GM15510 (cell line): Measurements from ENCODE around the gene CRIP2.

Source experiments
- POLR2A ChIP-seq: IDR thresholded peaks from 3 replicates; pipeline ENCODE4 v1.6.1; 2011; ENCODE audit warnings: borderline replicate concordance; ENCODE audit not compliant: insufficient read length; ENCODE audit errors: extremely low read depth

The CRIP2 gene

DNA sequence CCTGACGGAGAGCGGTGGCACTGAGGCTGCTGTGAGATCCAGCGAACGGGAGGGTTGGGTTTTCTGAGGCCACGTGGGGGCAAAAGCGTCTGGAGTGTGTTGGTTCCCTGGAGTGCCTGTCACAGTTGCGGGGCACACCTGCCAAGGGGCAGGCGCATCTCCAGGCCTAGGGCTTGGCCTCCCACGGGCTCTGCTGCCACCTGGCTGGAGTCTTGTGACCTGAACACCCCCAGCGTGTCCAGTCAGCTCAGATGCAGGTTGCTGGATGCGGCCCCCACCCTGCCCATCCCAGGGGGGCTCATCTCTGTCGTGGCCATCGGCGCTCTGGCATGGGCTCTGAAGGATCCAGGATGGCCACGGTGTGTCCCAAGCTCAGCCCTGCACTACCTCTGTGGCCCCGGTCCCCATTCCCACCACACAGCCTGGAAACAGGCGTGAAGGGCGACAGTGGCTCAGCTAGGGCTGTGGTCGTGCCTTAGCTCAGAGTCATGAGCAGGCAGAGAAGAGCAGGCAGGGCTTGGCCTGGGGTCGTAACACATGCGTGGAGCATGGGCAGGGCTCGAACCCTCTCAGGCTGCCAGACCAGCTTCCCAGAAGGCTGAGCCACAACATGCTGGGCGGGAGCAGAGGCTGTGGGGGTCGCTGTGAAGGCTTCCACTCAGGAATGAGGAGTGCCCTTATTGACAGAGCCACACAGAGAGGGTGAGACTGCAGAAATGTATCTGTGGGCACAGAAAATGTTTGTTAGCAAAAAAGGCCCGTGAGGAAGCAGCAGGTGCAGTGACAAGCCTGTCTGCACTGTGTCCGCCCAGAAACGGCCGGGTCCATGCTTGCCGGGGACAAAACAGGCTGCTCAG is 23.5 kb upstream of the CRIP2 start:
- TF ChIP-seq POLR2A: no peak

- TF ChIP-seq POLR2A: no peak
Observed at GRCh38 chr14:105452963-105453362, 21.7 kb upstream of the CRIP2 start.

DNA sequence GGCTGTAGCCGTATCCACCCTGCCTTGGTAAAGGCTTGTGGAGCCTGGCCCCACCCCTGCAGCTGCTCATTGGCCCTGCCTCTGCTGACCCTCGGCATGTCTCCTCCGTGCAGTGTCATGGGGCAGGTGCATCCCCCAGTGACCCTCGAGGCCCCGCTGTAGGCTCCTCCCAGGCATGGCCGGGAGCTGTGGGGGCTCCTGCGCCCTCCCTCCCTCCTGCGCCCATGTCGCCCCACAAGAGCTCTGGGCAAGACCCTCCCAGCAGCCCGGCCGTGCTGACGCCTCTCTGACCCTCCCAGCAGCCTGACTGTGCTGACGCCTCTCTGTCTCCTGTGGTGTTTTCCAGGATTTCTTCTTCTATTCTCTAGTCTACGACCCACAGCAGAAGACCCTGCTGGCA is 20.8 kb upstream of the CRIP2 start:
- TF ChIP-seq POLR2A: no peak

- no peak for TF ChIP-seq POLR2A
Observed at GRCh38 chr14:105455086-105455640, 19.5 kb upstream of the CRIP2 start.

GRCh38 chr14:105455766-105456660 is 18.6 kb upstream of the CRIP2 start:
- TF ChIP-seq POLR2A: no peak

DNA sequence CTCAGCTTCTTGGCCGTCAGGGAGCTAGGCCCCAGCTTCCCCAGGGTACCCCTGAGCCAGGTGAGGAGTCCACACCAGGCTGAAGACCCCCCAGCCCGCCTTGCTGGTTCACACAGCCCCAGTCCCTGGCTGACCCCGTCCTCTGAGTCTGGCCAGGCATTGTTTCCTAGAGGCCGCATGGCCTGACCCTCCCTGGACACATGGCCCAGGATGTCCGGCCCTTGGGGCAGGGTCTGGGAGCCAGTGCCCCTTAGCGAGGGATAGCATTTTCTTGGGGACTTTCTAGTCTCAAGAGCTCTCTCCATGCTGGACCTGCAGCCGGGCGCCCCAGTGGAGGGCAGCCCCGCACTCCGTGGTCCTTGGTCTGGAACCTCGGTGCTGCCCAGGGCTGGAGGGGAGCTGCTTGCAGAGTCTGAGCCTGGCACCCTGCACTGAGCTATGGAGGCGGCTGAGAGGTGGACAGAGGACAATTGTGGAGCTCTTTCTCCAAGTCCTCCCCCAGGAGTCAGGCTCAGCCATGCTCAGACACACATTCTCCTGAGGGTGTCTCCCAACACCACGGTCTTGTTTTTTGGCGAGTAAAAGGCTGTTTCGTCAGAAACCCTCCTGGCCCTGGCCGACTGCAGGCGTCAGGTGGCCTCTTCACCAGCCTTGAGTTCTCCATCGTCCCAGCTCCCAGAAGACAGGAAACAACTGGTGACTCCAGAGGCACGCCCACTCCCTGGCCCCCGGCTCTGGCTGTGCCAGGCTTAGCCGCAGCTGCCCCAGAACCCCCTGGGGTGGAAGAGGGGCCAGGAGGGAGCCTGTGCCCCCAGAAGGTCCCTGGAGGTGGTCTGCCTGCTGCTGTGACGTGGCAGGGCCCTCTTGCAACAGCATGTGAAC is 17.6 kb upstream of the CRIP2 start:
- TF ChIP-seq POLR2A: no peak

DNA sequence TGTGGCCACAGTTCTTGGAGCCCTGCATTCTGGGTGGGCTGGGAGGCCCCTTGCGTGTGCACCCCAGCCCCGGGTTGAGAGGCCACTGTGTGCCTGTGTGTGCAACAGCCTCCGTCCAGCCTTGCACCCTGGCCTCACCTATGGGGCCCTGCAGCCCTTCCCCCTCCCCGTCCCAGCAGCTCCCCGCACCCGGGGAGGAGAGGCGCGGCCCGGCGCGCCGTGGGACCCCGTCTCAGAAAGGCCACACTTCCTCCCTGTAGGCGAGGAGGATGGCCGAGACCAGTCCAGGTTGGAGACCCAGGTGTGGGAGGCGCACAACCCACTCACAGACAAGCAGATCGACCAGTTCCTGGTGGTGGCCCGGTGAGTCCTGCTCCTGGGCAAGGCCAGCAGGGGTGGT is 16.6 kb upstream of the CRIP2 start:
- TF ChIP-seq POLR2A: no peak

DNA sequence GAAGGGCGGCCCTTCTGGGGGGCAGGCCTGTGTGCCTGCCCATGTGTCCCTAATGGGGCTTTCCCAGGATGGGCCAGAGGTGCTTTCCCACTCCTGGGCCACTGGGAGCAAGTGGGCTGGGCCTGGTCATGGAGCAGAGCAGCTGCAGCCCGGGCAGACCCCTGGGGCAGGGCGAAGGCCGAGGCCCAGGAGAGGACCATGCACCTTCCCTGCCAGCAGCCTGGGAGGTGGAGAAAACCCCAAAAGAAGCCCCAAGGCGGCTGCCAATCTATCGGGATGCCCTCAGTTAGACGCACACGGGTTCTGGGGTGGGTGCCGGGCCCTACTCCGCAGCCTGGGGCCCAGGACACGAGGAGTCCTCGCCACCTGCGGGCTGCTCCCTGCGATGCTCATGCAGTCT is 16.1 kb upstream of the CRIP2 start:
- no peak for TF ChIP-seq POLR2A

DNA sequence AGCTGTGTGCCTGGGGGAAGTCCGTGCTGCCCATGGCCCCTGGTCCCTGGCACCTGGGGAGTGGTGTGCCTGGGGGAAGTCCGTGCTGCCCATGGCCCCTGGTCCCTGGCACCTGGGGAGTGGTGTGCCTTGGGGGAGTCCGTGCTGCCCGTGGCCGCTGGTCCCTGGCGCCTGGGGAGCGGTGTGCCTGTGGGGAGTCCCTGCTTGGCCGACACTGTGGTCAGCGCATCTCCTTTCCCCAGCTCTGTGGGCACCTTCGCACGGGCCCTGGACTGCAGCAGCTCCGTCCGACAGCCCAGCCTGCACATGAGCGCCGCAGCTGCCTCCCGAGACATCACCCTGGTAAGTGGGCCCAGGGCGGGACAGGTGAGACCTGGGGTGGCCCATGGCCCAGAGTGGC is 14.5 kb upstream of the CRIP2 start:
- no peak for TF ChIP-seq POLR2A

GRCh38 chr14:105460616-105461015 is 14.0 kb upstream of the CRIP2 start:
- TF ChIP-seq POLR2A: no peak

- TF ChIP-seq POLR2A: no peak
Observed at GRCh38 chr14:105461903-105462302, 12.7 kb upstream of the CRIP2 start.

DNA sequence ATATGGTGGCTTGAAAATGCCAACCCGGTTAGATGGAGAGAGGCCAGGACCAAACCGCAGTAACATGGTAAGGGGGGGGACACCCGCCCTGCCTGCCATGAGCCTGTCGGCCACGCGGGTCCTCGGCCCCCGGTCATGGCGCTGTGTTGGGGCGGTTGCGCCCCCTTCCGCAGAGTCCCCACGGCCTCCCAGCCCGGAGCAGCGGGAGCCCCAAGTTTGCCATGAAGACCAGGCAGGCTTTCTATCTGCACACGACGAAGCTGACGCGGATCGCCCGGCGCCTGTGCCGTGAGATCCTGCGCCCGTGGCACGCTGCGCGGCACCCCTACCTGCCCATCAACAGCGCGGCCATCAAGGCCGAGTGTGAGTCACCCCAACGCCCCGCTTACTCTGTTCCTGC is 10.1 kb upstream of the CRIP2 start:
- TF ChIP-seq POLR2A: no peak

DNA sequence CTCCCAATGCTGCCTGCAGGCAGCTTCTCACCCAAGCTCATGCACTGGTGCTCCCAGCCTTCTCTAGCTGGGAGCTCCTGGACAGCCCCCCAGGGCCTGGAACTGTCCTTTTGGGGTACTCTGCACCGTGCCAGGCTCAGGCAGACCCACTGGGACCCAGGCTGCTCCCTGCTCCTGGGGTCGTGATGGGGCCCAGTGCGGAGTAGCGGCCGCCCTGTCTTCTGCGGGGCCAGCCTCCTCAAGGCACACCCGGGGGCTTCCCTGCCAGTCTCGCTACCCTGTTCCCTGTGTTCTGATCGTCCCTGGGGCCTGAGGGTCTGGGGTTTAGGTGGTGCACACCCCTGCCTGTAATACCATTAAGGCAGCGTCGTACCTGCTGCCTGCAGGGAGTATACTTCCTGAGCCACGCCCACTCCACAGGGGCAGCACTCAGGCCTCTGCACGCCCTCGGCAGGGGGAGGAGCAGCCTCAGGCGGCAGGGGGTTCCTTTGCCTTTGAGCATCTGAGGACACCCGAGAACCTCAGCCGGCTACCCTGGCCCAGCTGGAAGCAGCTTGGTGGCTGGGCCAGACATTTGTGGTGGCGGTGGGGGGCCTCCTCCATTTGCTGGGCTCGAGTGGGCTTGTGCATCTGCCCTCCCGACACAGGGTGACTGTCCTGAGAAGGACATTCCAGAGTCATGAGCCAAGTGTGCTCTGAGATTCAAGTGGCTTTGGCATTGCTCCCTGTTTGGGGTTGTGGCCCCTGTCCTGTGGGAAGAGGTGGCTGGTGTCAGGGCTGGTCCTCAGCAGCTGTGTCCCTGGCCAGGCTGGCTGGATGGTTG is 9.2 kb upstream of the CRIP2 start:
- TF ChIP-seq POLR2A: no peak
